GM13977 (cell line): Measurements from ENCODE around the gene GAD2.
A peak's percentile ranks its signal among the peaks of the same experiment; 100 is the strongest.
"Not testable (repeated sequence)": the region's sequence is repeated elsewhere in the genome, so short reads cannot be mapped to it uniquely, and the experiment has no call there.

Experiments used
- DNase-seq: peaks from one replicate; pipeline ENCODE4 v3.0.0; 2012; ENCODE audit warnings: low spot score
- CTCF ChIP-seq: IDR thresholded peaks from 2 replicates; pipeline ENCODE4 v1.5.1; 2012; ENCODE audit warnings: mild to moderate bottlenecking, control low read depth; ENCODE audit not compliant: insufficient read depth; ENCODE audit errors: extremely low read depth, missing control alignments
- in situ Hi-C: fragments of 300-500 bp; cut with MboI; formaldehyde crosslinking; loops from one replicate; pipeline ENCODE4 v1.12.0; 2022; ENCODE audit warnings: low sequenced_read_pairs, low pct_unique_long_range_greater_than_20kb, mixed read lengths, inconsistent platforms; ENCODE audit not compliant: unreplicated experiment

GAD2 gene

GRCh38 chr10:26335574-26336093 lies 119.1 kb downstream of the GAD2 start:
- no peak for TF ChIP-seq CTCF
- peak; percentile 43 for DNase-seq
- in situ Hi-C loops: loop anchor here (25.0 kb wide), 2 partner anchors 202 to 352 kb away; partner anchors contain the start of gene PDSS1

GRCh38 chr10:26336979-26337378 lies 120.4 kb downstream of the GAD2 start:
- in situ Hi-C loops: loop anchor here (25.0 kb wide), 2 partner anchors 200 to 350 kb away; partner anchors contain the start of gene PDSS1
- no peak for TF ChIP-seq CTCF
- DNase-seq: no peak

GRCh38 chr10:26341701-26342100 lies 125.1 kb downstream of the GAD2 start:
- in situ Hi-C loops: loop anchor here (25.0 kb wide), 2 partner anchors 196 to 346 kb away; partner anchors contain the start of gene PDSS1
- no peak for TF ChIP-seq CTCF
- no peak for DNase-seq

- in situ Hi-C loops: loop anchor here (25.0 kb wide), 2 partner anchors 188 to 338 kb away; partner anchors contain the start of gene PDSS1
- not testable (repeated sequence) for DNase-seq
Observed at GRCh38 chr10:26348821-26349417, 132.3 kb downstream of the GAD2 start.
